Upper lobe of left lung (tissue), 6 donors: Measurements from ENCODE around the gene ZNF14. TPM values are rescaled to one million over a fixed set of nuclear protein-coding genes. Genes with fewer than 3 reads are reported as not detected.
"Not testable (repeated sequence)": the region's sequence is repeated elsewhere in the genome, so short reads cannot be mapped to it uniquely, and the experiment has no call there.

Experiments
- ATAC-seq, 2 donors: fragments of 200-7000 bp; cut with Tn5 transposase; one replicate each; pipeline ENCODE4 v1.9.1; 2022; ENCODE audit warnings: mild to moderate bottlenecking in 2 of 2, moderate library complexity in 2 of 2; ENCODE audit not compliant: low FRiP score in 2 of 2
- DNase-seq, 2 donors: peaks; one replicate each; pipeline ENCODE4 v3.0.0-alpha.2; 2019 to 2020
- H3K27ac ChIP-seq, 4 donors: fragments of 200-600 bp; sonication (generic); one replicate each; pipeline ENCODE4 v1.5.1; 2016 to 2019
- H3K27me3 ChIP-seq, 4 donors: fragments of 200-600 bp; sonication (generic); one replicate each; pipeline ENCODE4 v1.5.1; 2017 to 2019
- H3K36me3 ChIP-seq, 4 donors: fragments of 200-600 bp; sonication (generic); one replicate each; pipeline ENCODE4 v1.5.1; 2016 to 2019
- H3K4me1 ChIP-seq, 4 donors: fragments of 200-600 bp; sonication (generic); one replicate each; pipeline ENCODE4 v1.5.1; 2018 to 2019
- H3K4me3 ChIP-seq, 4 donors: fragments of 200-600 bp; sonication (generic); one replicate each; pipeline ENCODE4 v1.5.1; 2017 to 2019; ENCODE audit warnings: mild to moderate bottlenecking in 2 of 4, moderate library complexity in 1 of 4
- H3K9me3 ChIP-seq, 4 donors: fragments of 200-600 bp; sonication (generic); one replicate each; pipeline ENCODE4 v1.5.1; 2018 to 2019
- CTCF ChIP-seq, 6 experiments: fragments of 450-650 bp in 4 of 6; fragments of 200-600 bp in 2 of 6; sonication (generic) in 2 of 6; IDR thresholded peaks; one replicate each; pipeline ENCODE4 v1.5.1; 2016 to 2019; ENCODE audit warnings: antibody characterized with exemption in 6 of 6
- EP300 ChIP-seq, 4 donors: sonication (generic); formaldehyde crosslinking; IDR thresholded peaks; one replicate each; pipeline ENCODE4 v1.5.1; 2017; ENCODE audit warnings: antibody characterized with exemption in 4 of 4, control low read depth in 2 of 4
- POLR2A ChIP-seq, 4 donors: fragments of 450-650 bp; IDR thresholded peaks; one replicate each; pipeline ENCODE4 v1.5.1; 2016 to 2017; ENCODE audit warnings: antibody characterized with exemption in 4 of 4, mild to moderate bottlenecking in 2 of 4
- POLR2AphosphoS5 ChIP-seq, 2 donors: sonication (generic); formaldehyde crosslinking; IDR thresholded peaks; one replicate each; pipeline ENCODE4 v1.5.1; 2017; ENCODE audit warnings: antibody characterized with exemption in 2 of 2
- WGBS, 2 donors: methylation state at CpG; one replicate each; pipeline ENCODE4 v1.1.5; 2017 to 2018; 5-methylcytosine and 5-hydroxymethylcytosine counted together
- total RNA-seq, 6 donors: library from RNA; depleted of rRNA in 4 of 6; stranded (reverse); fragments of >200 nt in 4 of 6; gene quantifications; one replicate each; pipeline versions ENCODE4 v1.1.0 to v1.2.1, GENCODE V29; 2016 to 2021
- donor health status: DM: no; HTN: no; CAD: no; lungs with moderate emphysema.
- donor health status: DM: no; HTN: yes; CAD: no; lungs with severe emphysema.

Gene ZNF14
- total RNA-seq, 6 donors from 2014 or later = 4.7 to 13.6 (median 5.1) TPM

DNA sequence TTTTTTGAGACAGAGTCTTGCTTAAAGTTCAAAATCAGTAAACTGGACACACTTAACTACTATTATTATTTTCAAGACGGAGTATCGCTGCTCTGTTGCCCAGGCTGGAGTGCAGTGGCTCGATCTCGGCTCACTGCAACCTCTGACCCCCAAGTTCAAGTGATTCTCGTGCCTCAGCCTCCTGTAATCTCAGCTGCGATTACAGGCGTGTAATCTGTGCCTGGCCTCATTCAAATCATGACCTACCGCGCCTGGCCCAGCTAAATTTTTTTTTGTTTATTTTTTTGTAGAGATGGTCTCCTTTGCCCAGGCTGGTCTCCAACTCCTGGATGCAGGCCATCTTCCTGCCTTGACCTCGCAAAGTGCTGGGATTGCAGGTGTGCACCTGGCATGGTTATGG is 41.2 kb downstream of the ZNF14 start:
- no peaks in the 10 kb centered on the region for H3K36me3 ChIP-seq
- TF ChIP-seq POLR2A (IDR thresholded peaks at IDR 0.05) (no peak), POLR2AphosphoS5 (IDR thresholded peaks at IDR 0.05) (no peak), EP300 (IDR thresholded peaks at IDR 0.05) (no peak)
- no peaks in the 10 kb centered on the region for H3K27me3 ChIP-seq
- H3K9me3 ChIP-seq = peaks cover 0 to 13% (median 5%) of the 10 kb centered on the region in 4 donors
- no peaks in the 10 kb centered on the region for H3K4me1 ChIP-seq
- no peak overlapping the region for H3K4me3 ChIP-seq
- WGBS, 2 donors = 86 to 88% methylated on average over 10 of the region's 10 CpGs
- no peak for ATAC-seq
- DNase-seq = no peak
- H3K27ac ChIP-seq = no peak overlapping the region

DNA sequence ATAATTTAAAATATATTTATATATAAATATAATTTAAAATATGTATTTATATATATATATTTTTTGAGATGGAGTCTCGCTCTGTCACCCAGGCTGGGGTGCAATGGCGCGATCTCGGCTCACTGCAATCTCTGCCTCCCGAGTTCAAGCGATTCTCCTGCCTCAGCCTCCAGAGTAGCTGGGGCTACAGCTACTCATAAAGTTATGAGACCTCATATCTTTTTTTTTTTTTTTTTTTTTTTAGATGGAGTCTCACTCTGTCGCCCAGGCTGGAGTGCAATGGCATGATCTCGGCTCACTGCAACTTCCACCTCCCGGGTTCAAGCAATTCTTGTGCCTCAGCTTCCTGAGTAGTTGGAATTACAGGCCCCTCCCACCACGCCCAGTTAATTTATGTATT is 43.9 kb downstream of the ZNF14 start:
- ATAC-seq, H3K27me3 ChIP-seq, DNase-seq, H3K4me1 ChIP-seq, H3K36me3 ChIP-seq, H3K4me3 ChIP-seq, H3K27ac ChIP-seq: not testable (repeated sequence)
- H3K9me3 ChIP-seq = peaks cover 0 to 24% (median 23%) of the 10 kb centered on the region in 4 donors
- 96 to 99% methylated on average over 9 to 10 of the region's 10 CpGs for WGBS, 2 donors

DNA sequence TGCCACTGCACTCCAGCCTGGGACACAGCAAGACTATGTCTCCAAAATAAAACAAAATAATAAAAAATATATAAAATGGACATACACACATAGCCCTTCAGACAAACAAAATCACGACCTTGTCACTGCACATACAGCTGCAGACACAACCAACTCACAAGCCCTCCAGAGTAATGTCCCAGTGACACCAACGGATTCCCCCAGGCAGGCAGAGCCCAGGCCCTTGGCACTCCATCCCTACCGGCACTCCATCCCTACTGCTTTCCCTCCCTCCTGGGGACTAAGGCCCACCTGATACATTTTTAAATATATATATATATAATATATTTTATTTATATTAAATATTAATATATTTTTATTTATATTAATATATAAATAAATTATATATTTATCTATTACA is 45.8 kb downstream of the ZNF14 start:
- Histone ChIP-seq H3K36me3 (peaks cover 0 to 2% (median 0%) of the 10 kb centered on the region in 4 donors), H3K27ac (no peak overlapping the region), H3K4me3 (no peak overlapping the region), H3K9me3 (peaks cover 0 to 38% (median 32%) of the 10 kb centered on the region in 4 donors), H3K27me3 (no peaks in the 10 kb centered on the region), H3K4me1 (no peaks in the 10 kb centered on the region)
- 96 to 97% methylated on average over 3 of the region's 3 CpGs for WGBS, 2 donors
- no peak for TF ChIP-seq EP300 (IDR thresholded peaks at IDR 0.05)
- no peak for TF ChIP-seq POLR2AphosphoS5 (IDR thresholded peaks at IDR 0.05)
- no peak for TF ChIP-seq CTCF (IDR thresholded peaks at IDR 0.05)
- no peak for TF ChIP-seq POLR2A (IDR thresholded peaks at IDR 0.05)
- no peak for DNase-seq
- ATAC-seq = no peak

DNA sequence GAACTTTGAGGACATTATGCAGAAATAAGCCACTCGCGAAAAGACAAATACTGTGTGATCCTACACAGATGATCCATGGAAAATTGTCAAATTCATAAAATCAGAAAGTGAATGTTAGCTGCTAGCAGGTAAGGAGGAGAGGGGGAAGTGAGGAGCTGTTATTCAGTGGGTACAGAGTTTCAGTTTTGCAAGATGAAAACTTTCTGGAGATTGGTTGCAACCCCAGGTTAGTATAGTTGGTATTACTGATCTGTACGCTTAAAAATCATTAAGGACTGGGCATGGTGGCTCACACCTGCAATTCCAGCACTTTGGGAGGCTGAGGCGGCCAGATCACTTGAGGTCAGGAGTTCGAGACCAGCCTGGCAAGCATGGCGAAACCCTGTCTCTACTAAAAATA is 46.3 kb downstream of the ZNF14 start:
- WGBS, 2 donors = 96 to 98% methylated on average over 6 of the region's 6 CpGs
- H3K27me3 ChIP-seq = no peaks in the 10 kb centered on the region
- ATAC-seq (no peak), DNase-seq (no peak)
- no peak overlapping the region for H3K4me3 ChIP-seq
- no peak overlapping the region for H3K27ac ChIP-seq
- H3K4me1 ChIP-seq = no peaks in the 10 kb centered on the region
- peaks cover 0 to 2% (median 0%) of the 10 kb centered on the region in 4 donors for H3K36me3 ChIP-seq
- peaks cover 0 to 38% (median 33%) of the 10 kb centered on the region in 4 donors for H3K9me3 ChIP-seq
- TF ChIP-seq EP300 (IDR thresholded peaks at IDR 0.05) (no peak), POLR2AphosphoS5 (IDR thresholded peaks at IDR 0.05) (no peak), POLR2A (IDR thresholded peaks at IDR 0.05) (no peak)

DNA sequence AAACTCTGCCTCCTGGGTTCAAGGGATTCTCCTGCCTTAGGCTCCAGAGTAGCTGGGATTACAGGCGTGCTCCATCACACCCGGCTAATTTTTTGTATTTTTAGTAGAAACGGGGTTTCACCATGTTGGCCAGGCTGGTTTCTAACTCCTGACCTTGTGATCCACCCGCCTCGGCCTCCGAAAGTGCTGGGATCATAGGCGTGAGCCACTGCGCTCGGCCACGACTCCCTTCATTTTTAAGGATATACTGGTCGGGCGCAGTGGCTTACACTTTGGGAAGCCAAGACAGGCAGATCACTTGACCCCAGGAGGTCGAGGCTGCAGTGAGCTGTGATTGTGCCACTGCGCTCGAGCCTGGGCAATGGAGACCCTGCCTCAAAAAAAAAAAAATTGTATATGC is 46.8 kb downstream of the ZNF14 start:
- ATAC-seq, H3K4me1 ChIP-seq, H3K27me3 ChIP-seq, H3K36me3 ChIP-seq, H3K4me3 ChIP-seq, H3K27ac ChIP-seq, DNase-seq: not testable (repeated sequence)
- peaks cover 0 to 42% (median 37%) of the 10 kb centered on the region in 4 donors for H3K9me3 ChIP-seq
- 98% methylated on average over 15 of the region's 15 CpGs for WGBS, 2 donors

DNA sequence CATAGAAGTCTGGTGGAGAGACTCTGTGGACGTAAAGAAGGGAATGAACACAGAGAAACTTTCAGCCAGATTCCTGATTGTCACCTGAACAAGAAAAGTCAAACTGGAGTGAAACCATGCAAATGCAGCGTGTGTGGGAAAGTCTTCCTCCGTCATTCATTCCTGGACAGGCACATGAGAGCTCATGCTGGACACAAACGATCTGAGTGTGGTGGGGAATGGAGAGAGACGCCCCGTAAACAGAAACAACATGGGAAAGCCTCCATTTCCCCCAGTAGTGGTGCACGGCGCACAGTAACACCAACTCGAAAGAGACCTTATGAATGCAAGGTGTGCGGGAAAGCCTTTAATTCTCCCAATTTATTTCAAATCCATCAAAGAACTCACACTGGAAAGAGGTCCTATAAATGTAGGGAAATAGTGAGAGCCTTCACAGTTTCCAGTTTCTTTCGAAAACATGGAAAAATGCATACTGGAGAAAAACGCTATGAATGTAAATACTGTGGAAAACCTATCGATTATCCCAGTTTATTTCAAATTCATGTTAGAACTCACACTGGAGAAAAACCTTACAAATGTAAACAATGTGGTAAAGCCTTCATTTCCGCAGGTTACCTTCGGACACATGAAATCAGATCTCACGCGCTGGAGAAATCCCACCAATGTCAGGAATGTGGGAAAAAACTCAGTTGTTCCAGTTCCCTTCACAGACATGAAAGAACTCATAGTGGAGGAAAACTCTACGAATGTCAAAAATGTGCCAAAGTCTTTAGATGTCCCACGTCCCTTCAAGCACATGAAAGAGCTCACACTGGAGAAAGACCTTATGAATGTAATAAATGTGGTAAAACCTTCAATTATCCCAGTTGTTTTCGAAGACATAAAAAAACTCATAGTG is 53.5 kb downstream of the ZNF14 start:
- DNase-seq (no peak), ATAC-seq (no peak)
- WGBS, 2 donors = 96 to 97% methylated on average over 20 of the region's 20 CpGs
- TF ChIP-seq CTCF (IDR thresholded peaks at IDR 0.05) (no peak), POLR2AphosphoS5 (IDR thresholded peaks at IDR 0.05) (no peak), EP300 (IDR thresholded peaks at IDR 0.05) (no peak), POLR2A (IDR thresholded peaks at IDR 0.05) (no peak)
- peaks cover 21 to 61% (median 43%) of the 10 kb centered on the region in 4 donors for H3K36me3 ChIP-seq
- H3K27me3 ChIP-seq = no peaks in the 10 kb centered on the region
- H3K9me3 ChIP-seq = peaks cover 5 to 64% (median 51%) of the 10 kb centered on the region in 4 donors
- H3K27ac ChIP-seq = no peak overlapping the region
- H3K4me1 ChIP-seq = no peaks in the 10 kb centered on the region
- no peak overlapping the region for H3K4me3 ChIP-seq
